ENCODE measurements around the gene OAT.

The OAT gene

DNA sequence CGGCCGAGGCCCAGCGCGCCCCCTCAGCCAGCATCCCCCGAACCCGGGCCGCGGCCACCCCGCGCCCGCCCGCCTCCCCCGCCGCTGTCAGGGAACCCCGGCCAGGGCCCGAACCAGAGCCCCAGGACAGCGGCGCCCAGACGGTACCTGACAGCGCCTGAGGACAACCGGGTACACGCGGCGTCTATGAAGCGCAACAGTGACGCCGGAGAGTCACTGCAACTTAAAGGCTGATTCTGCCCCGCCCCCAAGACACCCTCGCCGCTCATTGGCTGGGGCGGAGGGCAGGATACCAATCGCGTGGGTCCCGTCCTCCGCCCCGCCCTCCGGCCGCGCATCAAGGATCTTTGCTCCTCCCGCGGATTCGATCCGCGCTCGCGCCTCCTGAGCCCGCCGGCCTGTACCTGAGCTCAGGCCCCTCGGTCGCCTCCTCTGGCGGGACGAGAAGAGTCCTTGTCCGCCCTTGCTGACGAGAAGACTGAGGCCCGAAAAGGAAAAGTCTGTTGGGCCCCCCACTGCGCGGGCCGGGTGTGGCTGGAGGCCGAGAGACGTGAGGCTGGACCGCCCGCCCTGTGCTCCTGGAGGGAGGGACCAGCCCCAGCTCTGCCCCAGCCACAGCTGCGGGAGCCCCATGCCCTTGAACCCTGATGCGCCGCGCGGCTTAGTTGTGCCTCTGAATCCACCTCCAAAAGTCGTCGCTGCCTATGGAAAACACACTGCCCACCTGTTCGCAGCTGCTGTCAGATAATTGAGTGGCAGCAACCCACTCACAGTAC, at the start of gene OAT:
TSS of gene OAT (minus strand) at position 198 of the 776 bp plus-strand sequence. CDS start 6,752 bp downstream, outside the sequence.
- in situ Hi-C loops (cut with MboI; ENCODE audit: low sequenced_read_pairs): loop anchor here (25.0 kb wide), 1 partner anchor 832 kb away; no protein-coding TSS in a partner anchor

DNA sequence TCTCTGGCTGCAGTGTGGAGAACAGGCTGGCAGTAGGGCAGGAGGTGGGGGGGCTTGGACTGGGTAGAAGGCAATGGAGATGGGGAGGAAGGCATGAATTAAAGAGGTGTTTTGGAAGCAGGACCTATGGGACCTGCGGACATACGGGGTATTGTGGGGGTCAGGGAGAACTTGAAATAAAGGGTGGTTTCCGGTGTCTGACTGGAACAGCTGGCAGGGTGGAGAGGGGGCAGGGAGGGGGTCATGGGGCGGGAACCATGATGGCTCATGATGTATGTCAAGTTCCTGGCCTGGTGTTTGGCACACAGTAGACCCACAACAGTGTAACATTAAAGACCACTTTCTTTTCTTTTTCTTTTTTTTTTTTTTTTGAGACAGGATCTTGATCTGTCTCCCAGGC, 48.4 kb upstream of the OAT start:
- in situ Hi-C loops (cut with MboI; ENCODE audit: low sequenced_read_pairs): no loop called here

DNA sequence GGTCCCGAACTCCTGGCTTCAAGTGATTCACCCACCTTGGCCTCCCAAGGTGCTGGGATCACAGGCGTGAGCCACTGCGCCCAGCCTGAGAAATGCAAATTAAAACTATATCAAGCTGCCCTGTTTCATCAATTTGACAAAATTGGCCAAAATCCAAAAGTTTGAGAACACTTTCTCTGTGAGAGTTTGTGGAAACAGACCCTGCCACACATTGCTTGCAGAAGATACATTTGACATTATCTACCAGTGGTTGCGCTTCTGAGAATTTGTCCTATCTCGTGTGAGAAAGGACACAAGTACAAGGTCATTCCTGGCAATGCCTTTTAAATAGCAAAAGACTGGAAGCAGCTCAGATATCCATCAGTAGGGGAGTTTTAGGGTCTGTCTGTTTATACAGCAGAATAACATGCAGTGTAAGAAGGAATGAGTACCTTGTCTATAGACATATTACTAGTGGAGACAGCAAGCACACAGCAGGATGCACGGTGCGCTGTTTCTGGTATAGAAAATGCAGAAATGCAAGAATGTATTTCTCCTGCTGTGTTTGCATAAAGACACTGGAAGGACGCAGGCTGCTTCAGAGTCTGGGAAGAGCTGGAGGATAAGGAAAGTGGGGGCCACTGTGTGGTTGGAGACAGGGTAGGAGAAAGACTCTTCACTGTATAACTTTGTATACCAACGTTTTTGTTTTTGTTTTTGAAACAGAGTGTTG, 47.2 kb upstream of the OAT start:
- in situ Hi-C loops (cut with MboI; ENCODE audit: low sequenced_read_pairs): no loop called here

DNA sequence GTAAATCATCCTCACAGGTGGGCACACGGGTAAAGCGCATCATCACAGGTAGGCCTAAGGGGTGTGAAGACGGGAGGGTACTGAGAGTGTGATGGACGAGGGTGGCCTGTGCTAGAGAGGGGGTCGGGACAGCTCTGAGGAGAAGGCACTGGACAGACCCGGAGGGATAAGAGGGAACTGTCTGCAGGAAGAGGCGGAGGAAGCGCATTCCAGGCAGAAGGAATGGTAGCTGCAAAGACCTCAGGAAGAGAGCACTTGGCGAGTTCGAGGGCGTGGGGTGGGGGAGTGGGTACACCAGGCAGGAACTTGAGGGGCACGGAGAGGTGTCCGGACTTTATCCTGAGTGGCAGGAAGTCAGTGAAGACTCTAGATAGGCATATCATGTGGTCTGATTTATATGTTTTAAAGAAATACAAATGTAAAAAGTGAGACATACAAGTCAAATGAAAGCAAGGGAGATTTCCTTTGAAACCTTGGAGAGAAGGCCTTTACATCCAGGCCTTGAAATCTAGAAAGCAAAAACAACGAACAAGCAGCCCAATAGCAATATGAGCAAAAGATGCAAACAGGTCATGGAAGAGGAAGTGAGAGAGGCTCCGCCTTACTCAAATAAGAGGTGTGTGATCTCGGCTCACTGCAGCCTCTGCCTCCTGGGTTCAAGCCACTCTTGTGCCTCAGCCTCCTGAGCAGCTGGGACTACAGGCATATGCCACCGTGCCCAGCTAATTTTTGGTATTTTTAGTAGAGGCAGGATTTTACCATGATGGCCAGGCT, 46.5 kb upstream of the OAT start:
- in situ Hi-C loops (cut with MboI; ENCODE audit: low sequenced_read_pairs): no loop called here

DNA sequence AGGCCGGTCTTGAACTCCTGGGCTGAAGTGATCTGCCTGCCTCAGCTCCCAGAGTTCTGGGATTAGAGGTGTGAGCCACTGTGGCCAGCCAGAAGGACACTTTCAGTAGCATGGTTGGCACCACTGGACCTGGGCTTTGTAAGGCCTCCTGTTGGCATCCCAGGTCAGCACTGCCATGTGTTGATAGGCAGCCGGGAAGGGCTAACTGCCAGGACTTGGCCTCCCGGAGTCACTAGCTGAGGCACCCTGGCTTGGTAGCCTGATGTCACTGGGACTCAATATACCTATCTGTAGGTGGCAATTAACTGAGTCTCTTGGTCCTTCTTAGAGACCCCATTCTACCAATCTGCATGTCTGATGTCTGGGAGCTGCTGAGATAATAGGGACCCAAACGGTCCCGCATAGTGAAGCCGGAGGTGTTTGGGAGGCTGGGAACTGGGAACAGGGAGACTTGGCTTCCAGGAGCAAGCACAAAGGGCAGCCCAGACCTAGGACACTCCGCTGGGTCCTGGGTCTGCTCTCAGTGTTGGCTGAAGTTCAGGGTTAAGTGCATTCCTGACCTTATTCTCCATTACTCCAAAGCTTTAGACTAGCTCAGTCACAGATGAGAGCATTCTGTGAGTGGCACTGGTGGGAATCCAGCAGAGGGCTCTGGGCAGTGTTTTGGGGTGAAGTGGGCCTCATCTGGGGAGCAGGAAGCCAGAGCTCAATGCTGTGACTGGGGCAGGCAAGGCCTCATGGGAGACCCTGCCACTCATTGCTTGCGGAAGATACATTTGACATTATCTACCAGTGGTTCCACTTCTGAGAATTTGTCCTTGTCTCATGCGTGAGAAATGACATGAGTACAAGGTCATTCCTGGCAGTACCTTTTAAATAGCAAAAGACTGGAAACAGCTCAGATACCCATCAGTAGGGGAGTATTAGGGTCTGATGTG, 45.6 kb upstream of the OAT start:
- in situ Hi-C loops (cut with MboI; ENCODE audit: low sequenced_read_pairs): no loop called here

DNA sequence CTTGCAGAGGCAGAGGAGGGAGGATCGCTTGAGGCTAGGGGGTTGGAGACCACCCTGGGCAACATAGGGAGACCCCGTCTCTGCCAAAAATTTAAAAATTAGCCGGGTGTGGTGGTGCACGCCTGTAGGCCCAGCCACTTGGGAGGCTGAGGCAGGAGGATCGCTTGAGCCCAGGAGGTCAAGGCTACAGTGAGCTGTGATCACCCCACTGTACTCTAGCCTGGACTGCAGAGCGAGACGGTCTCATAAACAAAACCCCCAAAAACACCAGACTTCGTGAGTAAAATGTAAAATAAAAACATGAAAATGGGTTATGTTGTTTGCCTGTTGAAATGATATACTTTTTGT, 43.6 kb upstream of the OAT start:
- in situ Hi-C loops (cut with MboI; ENCODE audit: low sequenced_read_pairs): no loop called here

DNA sequence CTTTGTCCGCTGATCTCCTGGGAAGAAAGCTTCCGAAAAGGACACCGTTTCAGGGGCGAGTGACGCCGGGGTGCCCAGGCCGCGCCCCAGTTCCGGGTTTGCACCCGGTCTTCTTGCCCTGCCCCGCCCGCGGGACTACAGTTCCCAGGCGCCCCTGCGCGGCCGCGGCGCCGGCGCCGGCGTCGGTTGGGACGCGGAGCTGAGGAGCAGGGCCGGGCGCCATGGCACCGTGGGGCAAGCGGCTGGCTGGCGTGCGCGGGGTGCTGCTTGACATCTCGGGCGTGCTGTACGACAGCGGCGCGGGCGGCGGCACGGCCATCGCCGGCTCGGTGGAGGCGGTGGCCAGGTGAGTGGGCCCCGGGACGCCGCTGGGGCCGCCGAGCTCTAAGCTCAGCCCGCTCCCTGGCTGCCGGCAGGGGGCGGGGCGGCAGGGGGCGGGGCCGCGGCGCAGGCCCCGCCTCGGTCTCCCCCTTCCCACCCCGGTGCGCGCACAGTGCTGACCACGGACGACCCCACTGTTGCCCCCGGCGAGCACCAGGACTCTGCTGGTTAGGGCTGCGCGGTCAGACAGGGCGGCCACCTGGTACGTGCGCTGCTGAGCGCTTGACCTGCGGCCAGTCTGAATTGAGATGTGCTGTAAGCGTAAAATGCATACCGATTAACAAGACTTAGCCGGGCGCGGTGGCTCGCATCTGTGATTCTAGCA, 43.1 kb upstream of the OAT start, which contains the start of gene LHPP:
TSS of gene LHPP (plus strand) at position 182 of the 706 bp plus-strand sequence. CDS start at position 222, 40 bp downstream.
- in situ Hi-C loops (cut with MboI; ENCODE audit: low sequenced_read_pairs): no loop called here

DNA sequence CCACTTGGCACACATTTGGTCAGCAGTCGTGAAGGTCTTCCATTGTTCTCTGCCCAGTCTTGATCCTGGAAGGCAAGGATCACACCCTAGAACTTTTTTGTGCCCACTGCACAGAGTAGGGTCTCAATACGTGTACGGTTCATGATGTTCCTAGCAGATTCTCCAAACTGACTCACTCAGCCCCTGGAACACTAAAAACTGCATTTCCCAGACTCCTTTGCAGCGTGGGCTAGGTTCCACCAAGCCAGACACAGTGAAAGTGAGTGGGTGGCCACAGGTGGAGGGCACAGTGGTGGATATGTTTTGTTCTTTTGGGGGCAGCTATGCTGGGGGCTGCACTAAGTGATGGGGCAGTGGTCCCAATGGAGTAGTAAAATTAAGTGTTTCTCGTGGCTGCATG, 41.4 kb upstream of the OAT start:
- in situ Hi-C loops (cut with MboI; ENCODE audit: low sequenced_read_pairs): no loop called here

DNA sequence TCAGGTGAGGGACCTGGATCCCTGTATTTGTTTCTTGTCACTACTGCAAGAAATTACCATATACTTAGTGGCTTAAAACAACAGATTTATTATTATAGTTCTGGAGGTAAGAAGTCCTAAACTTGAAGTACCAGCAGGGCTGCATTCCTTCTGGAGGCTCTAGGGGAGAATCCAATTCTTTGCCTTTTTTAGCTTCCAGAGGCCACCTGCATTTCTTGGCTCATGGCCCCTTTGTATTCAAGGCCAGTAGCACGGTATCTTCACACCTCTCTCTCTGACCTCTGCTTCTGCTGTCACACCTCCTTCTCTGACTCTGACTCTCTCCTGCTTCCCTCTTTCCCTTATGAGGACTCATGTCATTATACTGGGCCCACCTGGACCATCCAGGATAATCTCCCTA, 40.7 kb upstream of the OAT start:
- in situ Hi-C loops (cut with MboI; ENCODE audit: low sequenced_read_pairs): no loop called here

DNA sequence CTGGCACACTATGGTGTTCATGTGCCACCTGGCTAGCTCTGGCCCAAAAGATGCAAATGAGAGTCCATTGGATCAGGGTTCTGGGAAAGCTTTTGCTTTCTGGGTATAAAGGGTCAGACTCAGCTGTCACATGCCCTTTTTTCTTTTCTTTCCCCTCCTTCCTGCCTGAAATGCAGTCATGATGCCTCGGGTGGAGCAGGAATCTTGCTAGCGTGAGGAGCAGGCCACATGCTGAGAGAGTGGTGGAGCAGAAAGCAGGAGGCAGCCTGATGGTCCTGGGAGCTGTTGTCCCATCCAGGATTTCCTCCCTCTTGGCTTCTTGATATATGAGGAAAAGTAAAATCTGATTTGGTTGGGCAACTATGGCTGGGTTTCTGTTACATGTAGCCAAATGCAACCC, 40.2 kb upstream of the OAT start:
- in situ Hi-C loops (cut with MboI; ENCODE audit: low sequenced_read_pairs): no loop called here

DNA sequence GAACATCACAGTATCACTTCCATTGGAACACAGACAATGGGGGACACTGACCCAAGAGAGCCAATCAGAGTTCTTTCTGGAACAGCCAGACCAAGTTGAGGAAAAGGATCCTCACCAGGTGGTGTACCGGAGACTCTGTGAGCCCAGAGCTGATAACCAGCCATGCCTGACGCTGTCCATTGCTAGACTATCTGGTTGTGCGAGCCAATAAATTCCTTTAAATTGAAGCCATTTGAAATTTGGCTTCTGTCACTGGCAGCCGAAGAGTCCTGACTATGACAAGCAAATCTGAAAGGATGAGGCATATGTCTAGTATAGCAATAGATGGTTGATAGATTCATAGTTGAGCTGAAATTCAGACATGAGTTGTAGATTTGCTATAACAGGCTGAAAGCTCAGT, 39.8 kb upstream of the OAT start:
- in situ Hi-C loops (cut with MboI; ENCODE audit: low sequenced_read_pairs): no loop called here

DNA sequence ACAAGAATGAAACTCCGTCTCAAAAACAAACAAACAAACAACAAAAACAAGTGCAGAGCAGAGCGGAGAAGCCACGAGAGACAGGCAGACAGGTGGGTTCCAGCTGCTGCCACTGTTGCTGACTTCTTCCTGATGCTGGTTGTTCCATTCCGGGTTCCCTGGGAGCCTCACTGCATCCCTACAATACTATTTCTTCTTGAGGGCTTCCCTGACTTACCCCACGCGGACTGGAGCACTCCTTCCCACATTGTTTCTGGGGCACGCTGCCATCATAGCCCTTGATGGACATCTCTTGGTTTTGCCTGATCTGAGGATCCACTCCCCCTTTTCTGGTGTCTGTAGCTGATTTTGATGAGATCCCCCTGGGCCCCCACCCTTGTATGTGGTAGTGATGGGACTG, 36.7 kb upstream of the OAT start:
- in situ Hi-C loops (cut with MboI; ENCODE audit: low sequenced_read_pairs): no loop called here

DNA sequence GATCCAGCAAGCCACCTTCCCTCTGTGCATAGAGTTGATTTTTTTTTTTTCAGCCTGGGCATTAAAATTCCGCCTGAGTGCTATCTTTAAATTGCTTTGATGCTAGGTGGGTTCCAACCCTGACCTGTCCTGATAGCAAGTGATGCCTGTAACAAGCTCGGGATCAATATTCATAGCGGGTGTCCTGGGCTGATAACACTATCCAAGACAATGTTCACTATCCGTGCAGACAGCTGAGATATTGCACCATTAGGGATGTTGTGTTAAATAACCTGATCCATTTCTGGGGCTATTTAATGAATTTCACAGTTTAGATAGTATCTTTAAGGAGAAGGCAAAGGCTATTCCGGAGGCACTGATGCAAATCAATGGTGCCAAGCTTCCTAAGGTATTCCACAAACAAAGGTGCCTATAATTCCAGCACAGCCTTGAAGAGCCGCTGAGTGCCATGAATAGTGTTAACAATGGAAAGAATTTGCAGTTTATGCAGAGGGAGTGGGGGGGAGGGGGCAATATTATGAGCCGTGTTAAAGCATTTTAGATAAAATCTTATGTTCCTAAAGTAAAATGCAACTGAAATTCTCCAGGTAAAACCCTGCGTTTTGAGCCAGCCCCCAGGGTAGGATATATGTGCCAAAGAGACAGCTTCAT, 35.4 kb upstream of the OAT start:
- in situ Hi-C loops (cut with MboI; ENCODE audit: low sequenced_read_pairs): no loop called here

DNA sequence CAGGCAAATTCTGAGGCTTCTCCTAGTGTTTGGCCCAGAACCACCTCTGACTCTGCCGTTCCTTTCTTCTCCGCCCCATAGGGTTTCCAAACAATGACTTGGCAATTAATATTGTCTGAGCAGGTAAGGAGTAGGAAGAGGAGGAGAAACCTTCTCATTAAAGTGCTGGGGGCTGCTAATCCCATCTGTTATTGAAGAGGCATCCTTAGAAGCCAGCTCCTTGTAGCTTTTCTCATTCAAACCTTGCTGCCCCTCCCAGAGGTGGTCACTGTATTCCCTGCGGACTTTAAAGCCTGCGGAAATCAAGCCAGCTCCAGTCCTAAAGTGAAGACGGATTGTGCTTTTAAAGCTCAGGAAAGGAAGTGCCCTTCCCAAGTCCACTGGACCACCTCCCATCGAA, 32.6 kb upstream of the OAT start:
- in situ Hi-C loops (cut with MboI; ENCODE audit: low sequenced_read_pairs): no loop called here

DNA sequence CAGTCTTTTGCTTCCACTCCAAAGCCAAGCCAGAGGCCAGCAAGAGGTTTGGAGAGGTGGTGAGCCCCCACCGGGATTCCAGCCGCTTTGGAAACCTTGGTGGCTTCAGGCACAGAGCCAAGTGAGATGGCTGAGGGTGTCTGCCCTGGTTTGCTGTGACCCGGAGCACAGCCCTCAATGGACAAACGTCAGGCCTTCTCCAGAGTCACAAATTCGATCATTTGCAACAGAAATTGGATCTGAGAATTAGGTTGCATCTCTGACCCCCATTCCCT, 32.0 kb upstream of the OAT start:
- in situ Hi-C loops (cut with MboI; ENCODE audit: low sequenced_read_pairs): no loop called here

DNA sequence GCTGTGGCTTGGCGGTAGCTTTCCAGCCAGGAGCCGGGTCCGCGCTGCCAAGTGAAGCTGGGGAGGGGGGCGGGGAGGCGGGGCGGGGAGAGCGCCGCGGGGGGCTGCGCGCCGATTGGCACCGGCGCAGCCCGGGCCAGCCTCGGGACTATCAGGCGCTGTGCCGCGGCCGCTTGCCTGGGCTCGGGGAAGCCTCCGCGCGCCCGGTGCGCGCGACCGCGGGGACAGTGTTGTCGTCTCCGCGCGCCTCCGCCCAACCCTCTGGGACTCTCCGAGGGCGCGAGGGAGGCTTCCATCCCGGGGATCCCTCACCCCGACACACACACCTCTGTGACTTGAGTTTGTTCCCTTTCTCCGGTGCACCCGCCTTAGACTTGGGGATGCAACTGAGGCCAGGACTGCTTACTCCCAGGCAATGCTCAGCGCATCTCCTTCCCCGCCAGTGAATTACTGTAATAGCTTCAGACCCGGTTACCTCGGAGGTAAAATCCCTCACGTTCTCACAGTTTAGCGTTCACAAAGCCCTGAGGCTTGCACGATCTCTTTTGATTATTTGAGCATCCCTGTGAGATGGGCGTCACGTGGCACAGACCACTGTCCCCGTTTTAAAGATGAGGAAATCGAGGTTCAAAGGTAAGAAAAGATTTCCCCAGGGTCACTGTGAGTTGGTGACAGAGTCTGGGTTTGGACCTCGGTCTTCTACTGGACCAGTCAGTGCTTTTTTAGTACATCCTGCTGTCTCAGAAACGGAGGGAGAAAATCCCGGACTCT, 31.5 kb upstream of the OAT start, which contains the start of gene NKX1-2:
TSS of gene NKX1-2 (minus strand) at position 24 of the 771 bp plus-strand sequence. CDS start 92 bp downstream, outside the sequence.
- in situ Hi-C loops (cut with MboI; ENCODE audit: low sequenced_read_pairs): no loop called here

DNA sequence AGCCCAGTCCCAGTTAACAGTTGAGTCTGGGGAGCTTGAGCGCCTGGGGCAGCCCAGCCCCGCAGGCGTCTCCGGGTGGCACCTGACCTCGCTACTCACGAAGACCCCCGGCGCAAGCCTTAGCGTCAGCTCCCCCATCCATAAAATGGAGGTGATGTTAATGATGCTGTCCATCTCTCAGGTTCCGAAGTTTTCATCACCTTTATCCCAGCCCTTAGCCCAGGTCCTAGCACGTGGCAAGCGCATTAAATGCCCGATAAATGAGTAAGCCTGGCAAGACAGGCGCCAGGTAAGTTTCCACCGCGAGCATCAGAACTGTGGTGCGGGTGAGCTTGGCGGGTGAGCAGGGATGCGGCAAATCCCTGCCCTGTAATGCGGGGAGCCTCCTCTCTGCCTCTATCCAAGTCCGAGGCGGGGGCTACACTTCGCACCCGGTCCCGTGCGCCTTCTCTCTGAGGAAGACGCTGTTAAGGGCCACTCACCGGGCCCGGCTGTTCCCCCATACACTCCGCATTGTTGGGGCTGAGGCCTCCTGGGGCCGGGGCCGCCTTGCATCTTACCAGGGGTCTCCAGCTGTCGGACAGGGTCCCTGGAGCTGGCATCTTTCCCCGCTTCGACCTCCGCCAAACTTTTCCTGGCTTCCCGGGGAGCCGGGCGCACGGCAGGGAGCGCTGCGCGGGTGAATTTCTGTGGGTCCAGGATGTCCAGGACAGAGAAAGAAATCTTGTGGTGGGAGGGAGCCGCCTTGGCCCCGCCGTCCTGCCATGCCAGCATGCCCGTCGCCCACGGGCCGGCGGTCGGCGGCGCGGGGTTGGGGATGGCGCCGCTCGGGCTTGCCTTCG, 30.7 kb upstream of the OAT start:
- in situ Hi-C loops (cut with MboI; ENCODE audit: low sequenced_read_pairs): no loop called here

DNA sequence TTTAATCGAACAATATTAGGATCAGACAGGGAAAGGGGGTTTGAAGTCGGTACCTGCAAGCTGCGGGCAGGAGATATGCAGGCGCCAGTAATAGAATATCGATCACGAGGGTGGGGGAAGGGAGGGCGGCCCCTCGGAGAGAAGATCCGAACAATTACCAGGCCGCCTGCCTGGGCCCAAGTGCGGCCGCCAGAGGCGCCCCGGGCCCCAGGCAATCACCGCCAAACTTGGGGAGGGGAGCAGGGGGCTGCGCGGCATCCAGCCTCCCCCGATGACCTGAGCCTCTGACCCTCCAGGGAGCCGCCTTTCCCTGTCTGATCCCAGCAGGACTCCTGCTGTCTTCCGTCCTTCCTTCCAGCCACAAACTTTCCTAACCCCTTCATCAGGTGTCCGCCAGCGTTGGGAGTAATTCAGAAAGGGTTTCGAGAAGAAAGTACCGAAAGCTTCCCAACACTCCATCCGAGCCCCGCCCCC, 30.0 kb upstream of the OAT start:
- in situ Hi-C loops (cut with MboI; ENCODE audit: low sequenced_read_pairs): no loop called here

Measured in HL-60/S4 (cell line).